Loucy (cell line): Measurements from ENCODE around the gene ANKRD63.

ENCODE experiments used
- EZH2phosphoT487 ChIP-seq: fragments of 200-600 bp; IDR thresholded peaks from 2 replicates; pipeline ENCODE4 v1.6.1; 2018; ENCODE audit warnings: antibody characterized with exemption, mild to moderate bottlenecking, moderate library complexity, borderline replicate concordance
- TF ChIP-seq, protein P1 (sequence below): fragments of 200-600 bp; sonication (generic); conservative IDR thresholded peaks from 2 replicates; pipeline ENCODE4 v1.5.1; 2014; ENCODE audit warnings: mild to moderate bottlenecking, antibody characterized with exemption, low read length

DNA sequence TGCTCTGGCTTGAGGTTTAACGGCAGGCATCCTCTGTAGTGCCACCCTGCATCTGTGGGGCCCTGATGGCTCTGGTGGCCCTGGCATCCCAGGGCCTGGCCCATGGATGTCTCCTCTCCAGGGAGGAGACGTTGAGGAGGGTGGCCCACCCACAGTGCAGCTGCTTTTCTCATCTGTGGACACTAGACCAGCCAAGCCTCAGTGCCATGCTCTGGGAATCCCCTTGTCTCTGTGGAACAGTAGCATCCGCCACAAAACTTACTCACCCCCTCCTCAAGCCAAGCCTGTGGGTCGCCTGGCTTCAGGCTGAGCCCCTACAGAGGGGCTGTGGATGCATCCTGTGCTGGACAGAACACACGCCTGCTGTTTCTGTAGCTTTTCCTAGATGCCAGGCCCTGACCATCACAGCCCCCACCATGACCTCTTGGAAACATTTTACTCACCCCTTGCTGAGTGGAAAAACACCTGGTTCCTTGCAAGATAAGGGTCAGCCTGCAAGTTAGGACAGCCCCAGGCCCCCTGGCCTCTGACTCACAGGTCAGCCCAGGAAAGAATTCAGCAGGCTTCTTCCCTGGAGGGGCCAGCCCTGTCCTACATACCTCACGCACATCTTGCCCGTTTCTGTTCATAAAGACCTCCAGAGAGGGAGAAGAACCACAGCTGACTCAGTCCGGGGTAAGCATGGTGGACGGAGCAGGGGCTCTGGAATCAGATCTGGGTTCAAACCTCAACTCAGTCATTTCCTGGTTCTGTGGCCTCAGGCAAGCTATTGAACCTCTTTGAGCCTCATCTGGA lies 25.0 kb downstream of the ANKRD63 start:
- TF ChIP-seq, protein P1, sequence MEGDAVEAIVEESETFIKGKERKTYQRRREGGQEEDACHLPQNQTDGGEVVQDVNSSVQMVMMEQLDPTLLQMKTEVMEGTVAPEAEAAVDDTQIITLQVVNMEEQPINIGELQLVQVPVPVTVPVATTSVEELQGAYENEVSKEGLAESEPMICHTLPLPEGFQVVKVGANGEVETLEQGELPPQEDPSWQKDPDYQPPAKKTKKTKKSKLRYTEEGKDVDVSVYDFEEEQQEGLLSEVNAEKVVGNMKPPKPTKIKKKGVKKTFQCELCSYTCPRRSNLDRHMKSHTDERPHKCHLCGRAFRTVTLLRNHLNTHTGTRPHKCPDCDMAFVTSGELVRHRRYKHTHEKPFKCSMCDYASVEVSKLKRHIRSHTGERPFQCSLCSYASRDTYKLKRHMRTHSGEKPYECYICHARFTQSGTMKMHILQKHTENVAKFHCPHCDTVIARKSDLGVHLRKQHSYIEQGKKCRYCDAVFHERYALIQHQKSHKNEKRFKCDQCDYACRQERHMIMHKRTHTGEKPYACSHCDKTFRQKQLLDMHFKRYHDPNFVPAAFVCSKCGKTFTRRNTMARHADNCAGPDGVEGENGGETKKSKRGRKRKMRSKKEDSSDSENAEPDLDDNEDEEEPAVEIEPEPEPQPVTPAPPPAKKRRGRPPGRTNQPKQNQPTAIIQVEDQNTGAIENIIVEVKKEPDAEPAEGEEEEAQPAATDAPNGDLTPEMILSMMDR = no peak
- no peak for TF ChIP-seq EZH2phosphoT487
